Epidermal melanocyte (primary cell): ENCODE measurements around the gene MCF2L2.
A peak's percentile ranks its signal among the peaks of the same experiment; 100 is the strongest.

Experiments used
- DNase-seq: peaks from one replicate; pipeline ENCODE4 v3.0.0; 2011; ENCODE audit warnings: low spot score; ENCODE audit not compliant: insufficient read length

The MCF2L2 gene

GRCh38 chr3:183327343-183327742 is 101.1 kb downstream of the MCF2L2 start:
- no peak for DNase-seq

DNA sequence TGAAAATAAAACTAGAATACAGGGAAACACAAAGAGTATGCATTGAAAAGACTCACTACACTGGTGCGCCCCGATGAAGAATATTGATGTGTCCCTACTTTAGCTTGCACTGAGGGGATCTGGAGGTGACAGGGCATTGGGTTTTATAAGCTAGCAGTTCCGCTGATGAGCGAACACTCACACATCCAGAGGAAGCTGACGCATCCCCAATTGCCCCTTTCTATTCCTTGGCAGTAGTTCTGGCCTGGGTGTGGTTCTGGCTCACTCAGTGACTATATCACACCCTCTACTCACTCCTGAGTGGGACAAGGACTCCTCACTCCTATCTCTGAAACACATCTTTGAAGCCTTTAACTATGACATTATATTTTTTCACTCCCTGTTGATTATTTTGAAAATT is 104.3 kb downstream of the MCF2L2 start:
- no peak for DNase-seq

- DNase-seq, result no peak
Observed at GRCh38 chr3:183319371-183319770, 109.0 kb downstream of the MCF2L2 start.

DNA sequence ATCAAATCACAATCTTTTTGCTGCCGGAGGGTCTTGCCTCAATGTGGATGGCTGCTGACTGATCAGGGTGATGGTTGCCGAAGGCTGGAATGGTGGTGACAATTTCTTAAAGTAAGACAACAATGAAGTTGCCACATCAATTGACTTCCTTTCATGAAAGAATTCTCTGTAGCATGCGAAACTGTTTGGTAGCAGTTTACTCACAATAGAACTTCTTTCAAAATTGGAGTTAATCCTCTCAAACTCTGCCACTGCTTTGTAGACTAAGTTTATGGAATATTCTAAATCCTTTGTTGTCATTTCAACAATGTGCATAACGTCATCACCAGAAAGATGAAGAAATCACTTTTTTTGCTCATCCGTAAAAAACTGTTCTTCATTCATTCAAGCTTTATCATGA is 109.5 kb downstream of the MCF2L2 start:
- DNase-seq, result no peak

DNA sequence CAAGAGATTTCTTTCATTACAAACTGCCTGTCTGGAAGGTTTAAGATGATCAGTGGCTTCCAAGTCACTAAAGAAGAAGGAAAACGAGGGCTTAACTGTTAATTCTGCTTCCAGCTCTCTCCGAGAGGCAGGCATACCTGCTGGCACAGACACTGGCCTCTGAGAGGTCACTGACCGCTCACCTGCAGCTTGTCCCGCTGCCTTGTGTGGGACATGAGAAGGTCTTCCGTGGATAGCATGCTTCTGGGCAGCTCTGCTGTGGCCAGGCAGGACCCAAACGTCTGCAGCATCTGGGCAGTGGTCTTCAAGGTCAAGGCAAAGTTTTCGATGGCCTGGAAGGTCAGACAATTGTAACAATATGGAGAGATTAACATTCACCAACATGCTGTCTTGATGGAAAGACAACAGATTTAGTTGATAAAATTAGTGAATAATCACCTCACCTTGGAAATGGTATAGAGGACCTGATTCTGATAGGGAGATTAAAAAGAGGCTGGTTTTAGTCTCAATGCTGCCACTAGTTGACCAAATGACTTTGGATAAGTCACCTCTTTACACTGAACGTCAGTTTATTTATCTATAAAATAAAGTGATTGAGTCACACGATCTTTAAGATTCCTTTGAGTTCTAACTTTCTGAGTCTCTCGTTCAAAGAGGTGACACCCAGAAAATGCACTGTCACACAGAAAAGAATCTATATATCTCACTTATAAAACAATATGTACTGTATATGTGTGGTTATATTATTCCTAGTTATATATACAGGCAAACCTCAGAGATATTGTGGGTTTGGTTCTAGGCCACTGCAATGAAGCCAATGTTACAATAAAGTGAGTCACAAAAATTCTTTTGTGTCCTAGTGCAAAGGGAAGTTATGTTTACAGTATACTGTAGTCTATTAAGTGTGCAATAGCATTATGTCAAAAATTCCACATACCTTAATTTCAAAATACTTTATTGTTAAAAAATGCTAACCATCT is 110.2 kb downstream of the MCF2L2 start:
- no peak for DNase-seq

GRCh38 chr3:183317271-183317670 is 111.1 kb downstream of the MCF2L2 start:
- DNase-seq, result no peak

GRCh38 chr3:183315739-183316138 is 112.7 kb downstream of the MCF2L2 start:
- DNase-seq, result no peak

DNA sequence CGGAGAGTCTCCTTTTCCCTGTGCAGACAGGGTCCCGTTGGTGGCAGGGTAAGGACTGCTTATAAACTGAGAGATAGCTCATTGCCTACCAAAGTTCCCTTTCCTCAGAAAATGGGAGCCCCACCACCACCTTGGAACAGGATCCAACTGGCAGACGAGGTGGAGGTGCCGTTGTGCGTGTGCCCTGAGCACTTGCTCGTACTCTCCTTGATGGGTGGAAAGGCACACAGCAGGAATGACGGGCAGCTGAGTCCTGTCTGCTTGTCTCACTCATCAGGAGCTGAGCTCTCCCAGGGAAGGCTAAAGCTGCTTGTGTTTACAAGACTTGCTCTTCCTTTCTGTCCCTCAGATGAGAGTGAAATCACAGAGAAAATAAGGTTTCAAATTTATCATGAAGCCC is 114.7 kb downstream of the MCF2L2 start:
- no peak for DNase-seq

GRCh38 chr3:183313351-183313750 is 115.1 kb downstream of the MCF2L2 start:
- no peak for DNase-seq

- no peak for DNase-seq
Observed at GRCh38 chr3:183312433-183312832, 116.0 kb downstream of the MCF2L2 start.

GRCh38 chr3:183310936-183311335 is 117.5 kb downstream of the MCF2L2 start:
- DNase-seq, result no peak

DNA sequence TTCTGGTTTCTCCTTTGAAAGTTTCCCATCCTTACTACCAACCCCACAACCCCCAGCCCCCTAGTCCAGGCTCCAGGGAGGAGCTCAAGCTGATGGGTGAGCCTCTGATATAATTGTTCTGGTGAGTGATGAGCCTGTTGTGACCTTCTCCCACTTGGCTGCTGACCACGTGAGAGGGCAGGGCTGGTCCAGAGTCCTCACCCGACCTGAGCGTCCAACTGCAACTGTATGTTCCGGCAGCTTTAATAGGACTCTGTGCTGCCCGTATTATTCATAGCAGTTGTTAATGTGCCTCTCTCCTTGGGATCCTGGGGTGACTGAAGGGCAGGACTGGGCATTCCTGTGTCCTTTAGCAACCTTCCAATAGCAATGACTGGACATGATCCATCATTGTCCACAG is 119.1 kb downstream of the MCF2L2 start:
- no peak for DNase-seq

- DNase-seq, result no peak
Observed at GRCh38 chr3:183308751-183309150, 119.7 kb downstream of the MCF2L2 start.

GRCh38 chr3:183307749-183308148 is 120.7 kb downstream of the MCF2L2 start:
- no peak for DNase-seq

DNA sequence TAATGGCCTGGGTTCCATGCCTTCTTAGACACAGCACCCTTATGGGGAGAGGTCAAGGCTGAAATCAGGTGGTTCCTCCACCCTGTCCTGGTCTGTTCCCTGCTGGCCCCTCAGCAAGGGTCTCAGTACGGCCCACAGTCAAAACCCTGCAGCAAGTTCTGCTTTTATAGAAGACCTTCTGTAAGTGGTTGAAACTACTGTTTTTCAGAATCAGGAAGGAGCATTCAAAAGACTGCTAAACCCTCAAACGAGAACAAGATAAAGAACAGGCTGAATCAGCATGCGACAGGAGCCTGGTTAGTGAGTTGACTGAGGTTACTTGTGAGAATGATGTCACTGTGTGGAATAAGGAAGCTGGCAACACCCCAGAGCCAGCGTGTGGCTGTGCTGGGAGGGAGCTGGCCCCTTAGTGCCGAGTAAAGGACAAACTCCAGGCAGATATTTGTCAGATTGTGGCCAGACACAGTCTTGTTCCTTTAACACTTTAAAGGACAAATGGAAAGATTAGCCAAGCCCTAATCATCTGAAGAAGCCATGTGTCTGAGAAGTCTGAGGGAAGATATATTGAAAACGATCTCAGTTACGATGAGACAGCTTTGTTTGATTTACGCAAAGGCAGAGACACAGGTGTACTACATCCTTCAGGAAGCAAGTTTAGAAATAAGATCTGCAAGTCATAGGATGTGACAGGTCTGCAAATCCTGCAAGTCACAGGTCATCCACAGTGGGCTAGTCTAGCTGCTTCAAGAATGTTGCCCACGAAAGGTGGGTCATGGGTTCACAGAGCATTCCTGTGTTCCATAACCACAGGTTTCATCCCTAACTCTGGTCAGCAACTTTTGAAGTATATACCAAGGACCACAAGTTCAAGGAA is 121.4 kb downstream of the MCF2L2 start:
- no peak for DNase-seq

DNA sequence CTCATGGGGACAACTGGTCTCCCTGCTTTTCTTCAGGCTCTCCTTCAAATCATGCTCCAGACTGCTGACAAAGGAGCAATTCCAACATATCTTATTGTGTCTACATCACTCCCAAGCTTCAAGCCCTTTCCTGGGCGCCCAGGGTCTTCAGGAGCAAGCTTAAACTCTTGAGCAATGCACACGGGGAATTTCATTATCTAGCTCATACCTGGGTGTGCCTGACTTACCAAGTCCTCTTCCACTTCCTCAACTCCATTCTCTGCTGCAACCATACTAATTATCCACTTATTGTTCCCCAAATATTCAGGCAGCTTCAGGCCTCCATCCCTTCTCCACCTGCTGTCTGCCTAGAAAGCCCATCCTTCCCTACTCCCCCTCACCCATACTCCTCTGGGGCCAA is 124.7 kb downstream of the MCF2L2 start:
- no peak for DNase-seq

DNA sequence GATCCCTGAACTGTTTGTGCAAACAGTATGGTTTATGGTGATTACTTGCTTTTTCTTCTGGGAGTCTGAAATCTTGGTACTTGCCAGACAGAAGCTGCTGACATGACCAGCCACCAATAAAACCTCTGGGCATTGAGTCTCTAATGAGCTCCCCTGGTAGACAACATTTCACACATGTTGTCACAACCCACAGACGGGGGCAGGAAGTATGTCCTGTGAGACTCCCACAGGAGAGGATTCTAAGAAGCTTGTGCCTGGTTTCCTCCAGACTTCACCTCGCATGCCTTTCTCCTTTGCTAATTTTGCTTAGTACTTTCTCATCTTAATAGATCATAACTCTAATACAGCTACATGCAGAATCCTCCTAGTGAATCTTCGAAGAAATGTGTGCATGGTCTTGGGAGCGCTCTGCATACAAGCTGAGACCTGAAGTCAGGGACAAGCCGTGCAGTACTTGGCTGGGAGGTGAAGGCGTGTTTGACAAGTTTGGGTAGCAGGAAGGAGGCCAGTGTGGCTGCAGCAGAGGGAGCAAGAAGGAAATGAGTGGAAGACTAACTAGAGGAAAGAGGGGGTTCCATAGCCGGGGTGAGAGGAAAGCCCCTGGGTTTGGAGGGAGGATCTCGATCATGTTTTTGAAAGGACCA is 126.4 kb downstream of the MCF2L2 start:
- DNase-seq, result no peak

- no peak for DNase-seq
Observed at GRCh38 chr3:183300996-183301562, 127.3 kb downstream of the MCF2L2 start.

DNA sequence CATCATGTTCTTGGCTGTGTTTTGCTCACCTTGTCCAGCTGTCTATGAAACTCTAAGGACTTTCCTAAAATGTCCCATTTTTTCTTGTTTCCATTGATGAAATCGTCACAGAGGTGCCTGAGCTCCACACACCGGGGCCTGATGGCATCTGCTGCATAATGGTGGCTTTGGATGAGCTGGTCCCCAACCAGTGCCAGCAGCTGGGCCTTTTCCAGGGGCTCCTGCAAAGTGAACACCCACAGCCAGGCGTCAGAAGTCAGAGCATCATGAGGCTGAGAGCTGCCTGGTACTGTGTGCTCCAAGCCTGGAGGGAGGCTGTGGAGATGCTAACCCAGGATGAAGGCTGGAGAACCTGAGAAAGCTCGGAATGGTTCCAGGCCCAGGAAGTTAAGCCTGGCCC is 128.4 kb downstream of the MCF2L2 start:
- DNase-seq, result no peak

DNA sequence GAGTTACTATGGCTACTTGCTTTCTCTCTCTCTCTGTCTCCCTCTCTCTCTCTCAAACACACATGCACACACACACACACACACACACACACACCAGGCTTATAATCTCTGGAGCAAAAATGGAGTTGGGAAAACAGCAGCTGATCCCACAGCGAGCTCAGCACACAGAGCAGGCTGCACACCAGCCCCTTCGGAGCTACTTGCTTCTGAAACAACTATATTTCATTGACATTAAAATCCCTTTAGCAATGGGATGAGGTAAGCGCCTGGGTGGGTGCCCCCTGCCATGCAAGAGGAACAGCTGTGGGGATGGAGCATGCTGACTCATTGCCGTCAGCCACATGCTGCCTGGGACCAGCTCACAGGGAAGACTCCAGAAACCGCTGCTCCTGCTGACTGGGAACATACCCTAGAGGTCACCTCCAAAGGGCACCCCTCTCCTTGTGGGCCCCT is 129.7 kb downstream of the MCF2L2 start:
- DNase-seq, result peak; percentile 50

DNA sequence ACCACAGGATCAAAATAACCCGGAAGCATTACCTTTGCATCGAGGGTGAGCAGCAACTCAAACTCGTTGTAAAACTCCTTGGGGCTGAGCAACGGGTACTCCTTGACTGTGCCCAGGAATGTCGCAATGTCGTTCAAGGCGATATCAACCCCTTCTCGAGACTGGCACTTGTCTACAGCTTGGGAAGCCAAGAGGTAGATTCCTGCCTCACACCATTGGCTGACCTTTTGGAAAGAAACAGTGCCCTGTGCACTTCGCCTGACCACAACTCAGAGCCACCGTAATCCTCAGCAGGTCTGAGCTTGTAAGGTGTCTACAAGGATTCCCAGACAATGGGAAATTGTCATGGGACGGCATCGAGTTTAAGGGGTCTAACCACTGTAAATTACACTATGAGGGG is 131.5 kb downstream of the MCF2L2 start:
- DNase-seq, result no peak
